ENCODE results near the gene PCMT1. TPM values are rescaled to one million over a fixed set of nuclear protein-coding genes. Genes with fewer than 3 reads are reported as not detected.
"Not testable (repeated sequence)": the region's sequence is repeated elsewhere in the genome, so short reads cannot be mapped to it uniquely, and the experiment has no call there.

The PCMT1 gene
- total RNA-seq, 1 donor from 2014 or later: 83.4 TPM

GRCh38 chr6:149752600-149753373, 3.2 kb downstream of the PCMT1 start:
- DNase-seq (ENCODE audit: low spot score): no peak
- no peaks in the 10 kb centered on the region for H3K36me3 Mint-ChIP-seq (ENCODE audit: low read depth)
- peaks cover 20% of the 10 kb centered on the region for H3K4me1 Mint-ChIP-seq (ENCODE audit: low read depth)
- no peak overlapping the region for H3K4me3 Mint-ChIP-seq (ENCODE audit: unreplicated experiment)
- H3K27me3 Mint-ChIP-seq (ENCODE audit: low read depth): no peaks in the 10 kb centered on the region
- H3K9me3 Mint-ChIP-seq (ENCODE audit: low read depth): no peaks in the 10 kb centered on the region
- H3K27ac Mint-ChIP-seq (ENCODE audit: unreplicated experiment): no peak overlapping the region
- TF ChIP-seq CTCF (IDR thresholded peaks at IDR 0.05): no peak

GRCh38 chr6:149753374-149753637, 3.8 kb downstream of the PCMT1 start:
- not testable (repeated sequence) for H3K4me3 Mint-ChIP-seq (ENCODE audit: unreplicated experiment); H3K27ac Mint-ChIP-seq (ENCODE audit: unreplicated experiment); H3K9me3 Mint-ChIP-seq (ENCODE audit: low read depth); H3K36me3 Mint-ChIP-seq (ENCODE audit: low read depth); H3K27me3 Mint-ChIP-seq (ENCODE audit: low read depth); DNase-seq (ENCODE audit: low spot score)
- H3K4me1 Mint-ChIP-seq (ENCODE audit: low read depth): peaks cover 20% of the 10 kb centered on the region

DNA sequence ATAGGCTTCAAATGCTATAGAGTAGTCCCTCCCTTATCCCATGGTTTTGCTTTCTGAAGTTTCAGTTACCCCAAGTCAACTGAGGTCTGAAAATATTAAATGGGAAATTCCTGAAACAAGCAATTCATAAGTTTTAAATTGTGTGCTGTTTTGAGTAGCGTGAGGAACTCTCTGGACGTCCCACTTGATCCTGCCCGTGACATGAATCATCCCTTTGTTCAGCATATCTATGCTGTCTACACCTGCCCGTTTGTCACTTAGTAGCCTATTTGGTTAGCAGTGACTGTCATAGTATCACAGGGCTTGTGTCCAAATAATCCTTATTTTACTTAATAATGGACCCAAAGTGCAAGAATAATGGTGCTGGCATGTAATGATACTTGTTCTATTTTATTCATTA, 5.0 kb downstream of the PCMT1 start:
- no peak for DNase-seq (ENCODE audit: low spot score)
- H3K27ac Mint-ChIP-seq (ENCODE audit: unreplicated experiment): no peak overlapping the region
- peaks cover 17% of the 10 kb centered on the region for H3K4me1 Mint-ChIP-seq (ENCODE audit: low read depth)
- no peak overlapping the region for H3K4me3 Mint-ChIP-seq (ENCODE audit: unreplicated experiment)
- TF ChIP-seq CTCF (IDR thresholded peaks at IDR 0.05): no peak
- H3K36me3 Mint-ChIP-seq (ENCODE audit: low read depth): no peaks in the 10 kb centered on the region
- no peaks in the 10 kb centered on the region for H3K9me3 Mint-ChIP-seq (ENCODE audit: low read depth)
- no peaks in the 10 kb centered on the region for H3K27me3 Mint-ChIP-seq (ENCODE audit: low read depth)

GRCh38 chr6:149755300-149756260, 6.0 kb downstream of the PCMT1 start:
- no peak for TF ChIP-seq CTCF (IDR thresholded peaks at IDR 0.05)
- Mint-ChIP-seq H3K36me3 (ENCODE audit: low read depth) (peaks cover 8% of the 10 kb centered on the region), H3K27ac (ENCODE audit: unreplicated experiment) (peak overlapping the region; percentile 55), H3K9me3 (ENCODE audit: low read depth) (no peaks in the 10 kb centered on the region), H3K4me1 (ENCODE audit: low read depth) (peaks cover 15% of the 10 kb centered on the region), H3K27me3 (ENCODE audit: low read depth) (no peaks in the 10 kb centered on the region), H3K4me3 (ENCODE audit: unreplicated experiment) (no peak overlapping the region)
- no peak for DNase-seq (ENCODE audit: low spot score)

GRCh38 chr6:149756261-149756636, 6.7 kb downstream of the PCMT1 start:
- H3K27ac Mint-ChIP-seq (ENCODE audit: unreplicated experiment): no peak overlapping the region
- TF ChIP-seq CTCF (IDR thresholded peaks at IDR 0.05): no peak
- H3K4me3 Mint-ChIP-seq (ENCODE audit: unreplicated experiment): no peak overlapping the region
- H3K4me1 Mint-ChIP-seq (ENCODE audit: low read depth): peaks cover 10% of the 10 kb centered on the region
- no peaks in the 10 kb centered on the region for H3K27me3 Mint-ChIP-seq (ENCODE audit: low read depth)
- H3K9me3 Mint-ChIP-seq (ENCODE audit: low read depth): no peaks in the 10 kb centered on the region
- peaks cover 10% of the 10 kb centered on the region for H3K36me3 Mint-ChIP-seq (ENCODE audit: low read depth)
- no peak for DNase-seq (ENCODE audit: low spot score)
